WERI-Rb-1 (cell line): ENCODE measurements around the gene SERPINB5.

Experiments used
- DNase-seq: peaks from one replicate; pipeline ENCODE4 v3.0.0-alpha.2; 2020
- H3K27ac ChIP-seq: fragments of 250-450 bp; sonication (Bioruptor Pico); 2 replicates; pipeline ENCODE4 v1.5.1; 2020; ENCODE audit warnings: mild to moderate bottlenecking, moderate library complexity
- H3K27me3 ChIP-seq: fragments of 250-450 bp; sonication (Bioruptor Pico); 2 replicates; pipeline ENCODE4 v1.5.1; 2021; ENCODE audit warnings: mild to moderate bottlenecking, low read depth, moderate library complexity; ENCODE audit not compliant: insufficient read depth, severe bottlenecking
- H3K36me3 ChIP-seq: fragments of 250-450 bp; sonication (Bioruptor Pico); 2 replicates; pipeline ENCODE4 v1.5.1; 2020; ENCODE audit warnings: mild to moderate bottlenecking, moderate library complexity
- H3K4me3 ChIP-seq: 2 replicates; pipeline ENCODE4 v1.5.1; 2011; ENCODE audit warnings: low read depth, mild to moderate bottlenecking, control low read depth, low read length
- H3K9me3 ChIP-seq: fragments of 250-450 bp; sonication (Bioruptor Pico); 2 replicates; pipeline ENCODE4 v1.5.1; 2021; ENCODE audit warnings: mild to moderate bottlenecking, moderate library complexity; ENCODE audit not compliant: severe bottlenecking
- CTCF ChIP-seq: IDR thresholded peaks from 2 replicates; pipeline ENCODE4 v1.5.1; 2011; ENCODE audit warnings: low read depth, mild to moderate bottlenecking, control low read depth, inconsistent platforms, low read length

The SERPINB5 gene

GRCh38 chr18:63454497-63454896, 22.3 kb upstream of the SERPINB5 start:
- TF ChIP-seq CTCF: no peak
- Histone ChIP-seq H3K27ac (no peak overlapping the region), H3K27me3 (no peaks in the 10 kb centered on the region), H3K4me3 (no peak overlapping the region), H3K36me3 (no peaks in the 10 kb centered on the region), H3K9me3 (no peaks in the 10 kb centered on the region)
- no peak for DNase-seq

GRCh38 chr18:63457977-63458376, 18.8 kb upstream of the SERPINB5 start:
- no peaks in the 10 kb centered on the region for H3K9me3 ChIP-seq
- H3K36me3 ChIP-seq: no peaks in the 10 kb centered on the region
- DNase-seq: no peak
- H3K27ac ChIP-seq: no peak overlapping the region
- no peak for TF ChIP-seq CTCF
- H3K4me3 ChIP-seq: no peak overlapping the region
- H3K27me3 ChIP-seq: no peaks in the 10 kb centered on the region

GRCh38 chr18:63460414-63460813, 16.3 kb upstream of the SERPINB5 start:
- no peak for DNase-seq
- TF ChIP-seq CTCF: no peak
- no peaks in the 10 kb centered on the region for H3K27me3 ChIP-seq

GRCh38 chr18:63464434-63464833, 12.3 kb upstream of the SERPINB5 start:
- Histone ChIP-seq H3K27me3 (no peaks in the 10 kb centered on the region), H3K4me3 (no peak overlapping the region), H3K9me3 (no peaks in the 10 kb centered on the region), H3K36me3 (no peaks in the 10 kb centered on the region), H3K27ac (no peak overlapping the region)
- no peak for TF ChIP-seq CTCF
- no peak for DNase-seq

More at GRCh38 chr18:63460414-63460813, 16.3 kb upstream of the SERPINB5 start:
- no peak overlapping the region for H3K4me3 ChIP-seq
- H3K9me3 ChIP-seq: no peaks in the 10 kb centered on the region
- H3K27ac ChIP-seq: no peak overlapping the region
- no peaks in the 10 kb centered on the region for H3K36me3 ChIP-seq

- no peak for DNase-seq
- Histone ChIP-seq H3K36me3 (no peaks in the 10 kb centered on the region), H3K9me3 (no peaks in the 10 kb centered on the region), H3K27me3 (no peaks in the 10 kb centered on the region), H3K4me3 (no peak overlapping the region), H3K27ac (no peak overlapping the region)
- no peak for TF ChIP-seq CTCF
Observed at GRCh38 chr18:63465059-63465458, 11.7 kb upstream of the SERPINB5 start.

- no peaks in the 10 kb centered on the region for H3K9me3 ChIP-seq
- H3K36me3 ChIP-seq: no peaks in the 10 kb centered on the region
- H3K4me3 ChIP-seq: no peak overlapping the region
- TF ChIP-seq CTCF: no peak
- DNase-seq: no peak
- H3K27ac ChIP-seq: no peak overlapping the region
- no peaks in the 10 kb centered on the region for H3K27me3 ChIP-seq
Observed at GRCh38 chr18:63467699-63468098, 9.1 kb upstream of the SERPINB5 start.
